SK-N-MC (cell line): ENCODE measurements around the gene VWDE.

Source experiments
- DNase-seq: peaks from one replicate; pipeline ENCODE4 v3.0.0-alpha.2; 2011; ENCODE audit warnings: low read depth, low spot score
- H3K27ac ChIP-seq: fragments of 200-600 bp; sonication (generic); 2 replicates; pipeline ENCODE4 v1.5.1; 2016; ENCODE audit warnings: mixed run types
- H3K36me3 ChIP-seq: fragments of 200-600 bp; sonication (generic); 2 replicates; pipeline ENCODE4 v1.6.1; 2017; ENCODE audit warnings: antibody characterized with exemption, low read length, mixed read lengths; ENCODE audit not compliant: insufficient read depth
- H3K4me3 ChIP-seq: fragments of 200-600 bp; sonication (generic); 2 replicates; pipeline ENCODE4 v1.5.1; 2016
- H3K9ac ChIP-seq: fragments of 200-600 bp; sonication (generic); 2 replicates; pipeline ENCODE4 v1.8.0; 2017; ENCODE audit warnings: mixed run types, mixed read lengths; ENCODE audit not compliant: insufficient read length
- H3K9me3 ChIP-seq: fragments of 200-600 bp; sonication (generic); 2 replicates; pipeline ENCODE4 v1.6.1; 2017; ENCODE audit warnings: low read depth, mild to moderate bottlenecking, antibody characterized with exemption, low read length, moderate library complexity, mixed read lengths
- EZH2 ChIP-seq: fragments of 200-600 bp; sonication (generic); IDR thresholded peaks from one replicate; pipeline ENCODE4 v1.6.1; 2017; ENCODE audit warnings: antibody characterized with exemption
- FOXP2 ChIP-seq: optimal IDR thresholded peaks from 2 replicates; pipeline ENCODE3; 2011; ENCODE audit warnings: mild to moderate bottlenecking, moderate library complexity; ENCODE audit not compliant: insufficient read depth; ENCODE audit errors: extremely low read length, control extremely low read depth
- POLR2AphosphoS5 ChIP-seq: IDR thresholded peaks from 2 replicates; pipeline ENCODE4 v1.6.1; 2012; ENCODE audit warnings: mild to moderate bottlenecking, low read depth, low read length, borderline replicate concordance

VWDE gene

GRCh38 chr7:12369756-12370155, 33.9 kb downstream of the VWDE start:
- Histone ChIP-seq H3K9me3 (no peaks in the 10 kb centered on the region; the same call in 1 of the 2 replicates), H3K9ac (no peak overlapping the region), H3K36me3 (no peaks in the 10 kb centered on the region), H3K27ac (no peak overlapping the region), H3K4me3 (no peak overlapping the region)
- no peak for DNase-seq
- TF ChIP-seq FOXP2 (no peak), POLR2AphosphoS5 (no peak), EZH2 (no peak)

GRCh38 chr7:12369072-12369471, 34.6 kb downstream of the VWDE start:
- H3K9me3 ChIP-seq, result no peaks in the 10 kb centered on the region; the same call in 1 of the 2 replicates
- no peak overlapping the region for H3K9ac ChIP-seq
- no peak overlapping the region for H3K27ac ChIP-seq
- H3K36me3 ChIP-seq, result no peaks in the 10 kb centered on the region
- no peak for DNase-seq
- TF ChIP-seq FOXP2 (no peak), EZH2 (no peak), POLR2AphosphoS5 (no peak)
- H3K4me3 ChIP-seq, result no peak overlapping the region

DNA sequence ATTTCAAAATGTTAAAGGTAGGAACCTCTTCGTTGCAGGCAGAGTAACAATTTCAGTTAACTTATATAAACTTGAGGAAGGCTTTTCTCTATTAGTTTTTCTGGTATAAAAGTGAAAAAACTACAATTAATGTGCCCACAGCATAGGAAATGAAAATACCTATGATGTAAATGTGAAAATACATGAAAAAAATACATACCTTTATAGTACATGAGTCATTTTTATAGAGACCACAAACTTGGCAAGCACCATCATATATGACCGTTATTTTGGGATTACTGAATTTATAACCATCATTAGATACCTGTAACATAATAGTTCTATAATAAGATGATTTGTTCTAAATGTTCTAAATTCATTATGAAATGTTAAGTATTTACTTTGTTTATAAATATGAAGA, 42.7 kb downstream of the VWDE start:
- H3K4me3 ChIP-seq, result no peak overlapping the region
- no peak overlapping the region for H3K27ac ChIP-seq
- DNase-seq, result no peak
- no peaks in the 10 kb centered on the region for H3K9me3 ChIP-seq
- H3K9ac ChIP-seq, result no peak overlapping the region
- TF ChIP-seq FOXP2 (no peak), EZH2 (no peak), POLR2AphosphoS5 (no peak)
- H3K36me3 ChIP-seq, result no peaks in the 10 kb centered on the region

- no peak for DNase-seq
- no peak overlapping the region for H3K27ac ChIP-seq
- H3K9ac ChIP-seq, result no peak overlapping the region
- no peak overlapping the region for H3K4me3 ChIP-seq
- no peak for TF ChIP-seq FOXP2
- H3K9me3 ChIP-seq, result no peaks in the 10 kb centered on the region
- H3K36me3 ChIP-seq, result no peaks in the 10 kb centered on the region
These were observed 45.0 kb downstream of the VWDE start for GRCh38 chr7:12358694-12359093.

- DNase-seq, result no peak
- H3K36me3 ChIP-seq, result no peaks in the 10 kb centered on the region
These were observed 46.2 kb downstream of the VWDE start for GRCh38 chr7:12357508-12357907.

DNA sequence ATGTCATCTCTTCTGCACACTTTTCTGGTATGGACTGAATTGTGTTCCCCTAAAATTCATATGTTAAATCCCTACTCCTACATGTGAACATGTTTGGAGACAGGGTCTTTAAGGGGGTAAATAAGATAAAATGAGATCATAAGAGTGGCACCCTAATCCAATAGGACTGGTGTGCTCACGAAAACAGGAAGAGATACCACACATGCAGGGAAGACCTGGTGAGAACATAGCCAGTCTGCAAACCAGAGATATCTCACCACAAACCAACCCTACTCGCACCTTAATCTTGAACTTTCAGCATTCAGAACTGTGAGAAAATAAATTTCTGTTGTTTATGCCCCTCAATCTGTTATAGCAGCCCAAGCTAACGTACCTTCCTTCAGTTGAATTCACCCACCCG, 51.8 kb downstream of the VWDE start:
- H3K9ac ChIP-seq, result no peak overlapping the region
- no peak overlapping the region for H3K4me3 ChIP-seq
- no peak for TF ChIP-seq FOXP2
- no peak for DNase-seq
- no peaks in the 10 kb centered on the region for H3K9me3 ChIP-seq
- H3K27ac ChIP-seq, result no peak overlapping the region
- no peaks in the 10 kb centered on the region for H3K36me3 ChIP-seq

More at GRCh38 chr7:12357508-12357907, 46.2 kb downstream of the VWDE start:
- Histone ChIP-seq H3K4me3 (no peak overlapping the region), H3K9ac (no peak overlapping the region), H3K9me3 (no peaks in the 10 kb centered on the region), H3K27ac (no peak overlapping the region)
- TF ChIP-seq FOXP2 (no peak), POLR2AphosphoS5 (no peak), EZH2 (no peak)

DNA sequence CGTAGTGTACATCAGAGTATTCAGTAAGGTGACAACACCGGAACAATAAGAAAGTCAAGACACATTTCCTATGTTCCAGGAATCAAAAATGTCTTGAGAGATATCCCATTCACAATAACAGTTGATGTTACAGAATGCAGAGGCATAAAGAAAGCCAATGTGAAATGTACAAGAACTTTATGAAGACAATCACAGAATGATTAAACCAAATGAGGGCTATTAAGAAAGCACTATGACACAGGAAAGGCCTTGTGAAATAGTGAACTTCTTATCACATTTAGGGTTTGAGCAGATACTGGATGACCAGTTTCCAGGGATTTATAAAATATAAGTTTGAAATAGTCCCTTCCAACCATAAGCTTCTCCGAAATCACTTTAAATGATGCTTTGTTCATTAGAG, 52.7 kb downstream of the VWDE start:
- Histone ChIP-seq H3K9me3 (no peaks in the 10 kb centered on the region), H3K9ac (no peak overlapping the region), H3K27ac (no peak overlapping the region), H3K4me3 (no peak overlapping the region), H3K36me3 (no peaks in the 10 kb centered on the region)
- no peak for DNase-seq
- no peak for TF ChIP-seq POLR2AphosphoS5
- no peak for TF ChIP-seq FOXP2
- no peak for TF ChIP-seq EZH2

GRCh38 chr7:12337095-12337494, 66.6 kb downstream of the VWDE start:
- no peaks in the 10 kb centered on the region for H3K36me3 ChIP-seq
- no peak overlapping the region for H3K4me3 ChIP-seq
- no peak overlapping the region for H3K9ac ChIP-seq
- no peaks in the 10 kb centered on the region for H3K9me3 ChIP-seq
- H3K27ac ChIP-seq, result no peak overlapping the region
- TF ChIP-seq FOXP2 (no peak), POLR2AphosphoS5 (no peak), EZH2 (no peak)
- DNase-seq, result no peak

GRCh38 chr7:12328888-12329770, 74.5 kb downstream of the VWDE start:
- Histone ChIP-seq H3K9me3 (no peaks in the 10 kb centered on the region), H3K27ac (no peak overlapping the region), H3K36me3 (no peaks in the 10 kb centered on the region), H3K4me3 (no peak overlapping the region), H3K9ac (no peak overlapping the region)
- no peak for DNase-seq
- TF ChIP-seq EZH2 (no peak), POLR2AphosphoS5 (no peak), FOXP2 (no peak)
